ENCODE data around the gene RHCG.

DNA sequence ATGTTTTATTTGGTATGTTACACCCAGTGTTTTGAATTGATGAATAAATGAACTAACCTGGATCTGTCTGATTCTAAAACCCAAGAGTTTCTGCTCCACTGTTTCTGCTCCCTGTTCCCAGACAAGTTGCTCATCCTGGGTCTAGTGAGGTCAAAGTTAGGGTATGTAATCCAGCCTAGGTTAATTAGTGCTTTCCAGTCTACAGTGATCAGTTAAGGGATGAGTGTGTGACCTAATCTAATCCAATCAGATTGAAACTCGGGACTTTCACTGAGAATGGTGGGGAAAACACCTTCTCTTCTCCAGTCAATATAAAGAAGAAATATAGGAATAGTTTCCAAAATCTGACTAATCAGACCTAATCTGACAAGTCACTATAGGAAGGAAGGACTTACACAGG lies 27.8 kb upstream of the RHCG start:
- no peak for TF ChIP-seq POLR2A (IDR thresholded peaks at IDR 0.05)
- TF ChIP-seq, protein P1, sequence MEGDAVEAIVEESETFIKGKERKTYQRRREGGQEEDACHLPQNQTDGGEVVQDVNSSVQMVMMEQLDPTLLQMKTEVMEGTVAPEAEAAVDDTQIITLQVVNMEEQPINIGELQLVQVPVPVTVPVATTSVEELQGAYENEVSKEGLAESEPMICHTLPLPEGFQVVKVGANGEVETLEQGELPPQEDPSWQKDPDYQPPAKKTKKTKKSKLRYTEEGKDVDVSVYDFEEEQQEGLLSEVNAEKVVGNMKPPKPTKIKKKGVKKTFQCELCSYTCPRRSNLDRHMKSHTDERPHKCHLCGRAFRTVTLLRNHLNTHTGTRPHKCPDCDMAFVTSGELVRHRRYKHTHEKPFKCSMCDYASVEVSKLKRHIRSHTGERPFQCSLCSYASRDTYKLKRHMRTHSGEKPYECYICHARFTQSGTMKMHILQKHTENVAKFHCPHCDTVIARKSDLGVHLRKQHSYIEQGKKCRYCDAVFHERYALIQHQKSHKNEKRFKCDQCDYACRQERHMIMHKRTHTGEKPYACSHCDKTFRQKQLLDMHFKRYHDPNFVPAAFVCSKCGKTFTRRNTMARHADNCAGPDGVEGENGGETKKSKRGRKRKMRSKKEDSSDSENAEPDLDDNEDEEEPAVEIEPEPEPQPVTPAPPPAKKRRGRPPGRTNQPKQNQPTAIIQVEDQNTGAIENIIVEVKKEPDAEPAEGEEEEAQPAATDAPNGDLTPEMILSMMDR (IDR thresholded peaks at IDR 0.05): no peak
- no peak for TF ChIP-seq EP300 (IDR thresholded peaks at IDR 0.05)
